Kidney (tissue), 14 donors: Measurements from ENCODE around the gene RBM23. TPM values are rescaled to one million over a fixed set of nuclear protein-coding genes. Genes with fewer than 3 reads are reported as not detected.
A peak's percentile ranks its signal among the peaks of the same experiment; 100 is the strongest.

Experiments used
- DNase-seq, 5 donors: peaks; one replicate each; pipeline ENCODE4 v3.0.0-alpha.2; 2013 to 2020
- FAIRE-seq: peaks from 2 replicates; lab custom pipeline; 2012; peaks lifted over from hg19 to GRCh38; lab: Jason Lieb, UNC
- H3K27ac ChIP-seq, 2 donors: one replicate each; pipeline ENCODE4 v1.7.0; 2013; ENCODE audit warnings: low read depth in 2 of 2, low read length in 2 of 2, inconsistent platforms in 1 of 2
- H3K27me3 ChIP-seq: one replicate; pipeline ENCODE4 v1.7.1; 2013; ENCODE audit warnings: low read length, inconsistent platforms; ENCODE audit not compliant: control insufficient read depth, insufficient read depth
- H3K36me3 ChIP-seq, 3 donors: one replicate each; pipeline versions ENCODE4 v1.7.0 to v1.7.1; 2013; ENCODE audit warnings: low read length in 3 of 3, control low read depth in 1 of 3, inconsistent platforms in 1 of 3; ENCODE audit not compliant: insufficient read depth in 3 of 3, control insufficient read depth in 2 of 3
- H3K4me1 ChIP-seq, 3 donors: one replicate each; pipeline versions ENCODE4 v1.7.0 to v1.7.1; 2013; ENCODE audit warnings: low read length in 3 of 3, inconsistent platforms in 1 of 3, low read depth in 1 of 3; ENCODE audit not compliant: control insufficient read depth in 2 of 3, insufficient read depth in 2 of 3
- H3K4me3 ChIP-seq, 3 donors: one replicate each; pipeline versions ENCODE4 v1.7.0 to v1.8.1; 2013; ENCODE audit warnings: low read length in 3 of 3, control low read depth in 1 of 3, inconsistent platforms in 1 of 3
- H3K9ac ChIP-seq, 3 donors: one replicate each; pipeline versions ENCODE4 v1.7.0 to v1.7.1; 2013; ENCODE audit warnings: low read length in 3 of 3, control low read depth in 1 of 3, inconsistent platforms in 1 of 3
- H3K9me3 ChIP-seq, 3 donors: one replicate each; pipeline versions ENCODE4 v1.7.0 to v1.7.1; 2013; ENCODE audit warnings: low read length in 3 of 3, control low read depth in 1 of 3, inconsistent platforms in 1 of 3; ENCODE audit not compliant: control insufficient read depth in 2 of 3, insufficient read depth in 1 of 3
- intact Hi-C: fragments of 100-400 bp; cut with DNase I; formaldehyde crosslinking; loops from one replicate; pipeline ENCODE4 v1.11.1; 2022
- polyA plus RNA-seq: library from polyadenylated mRNA; stranded (reverse); fragments of 350-450 nt; fragmentation: Illumina TruSeq; extraction: RNeasy Lipid Tissue Mini Kit (QIAGEN cat#74804); gene quantifications from one replicate; pipeline ENCODE4 v1.2.3, GENCODE V29; 2014; ENCODE audit warnings: low read depth, low replicate concordance; ENCODE audit not compliant: insufficient read depth
- total RNA-seq: library from RNA; stranded (reverse); fragmentation: NEBNext Ultra II Directional; extraction: Animal tissue kit (Norgen Biotek cat#: 25700); gene quantifications from one replicate; pipeline ENCODE4 v1.2.1, GENCODE V29; 2021
- TF ChIP-seq, protein P1 (sequence below): IDR thresholded peaks from 3 replicates; pipeline ENCODE4 v1.5.1; 2012; ENCODE audit warnings: mild to moderate bottlenecking, moderate library complexity, borderline replicate concordance; ENCODE audit not compliant: insufficient read depth; ENCODE audit errors: extremely low read depth
- donor health status: control.
- donor health status: control.
- donor health status: control.
- donor health status: control.
- donor health status: control.
- donor health status: DM: yes; HTN: yes; CAD: no.
- donor health status: Normal renal cell carcinoma (clear cell type).

The RBM23 gene
- total and polyA plus RNA-seq, 2 donors from 2014 or later = 44.8 to 93.6 TPM

DNA sequence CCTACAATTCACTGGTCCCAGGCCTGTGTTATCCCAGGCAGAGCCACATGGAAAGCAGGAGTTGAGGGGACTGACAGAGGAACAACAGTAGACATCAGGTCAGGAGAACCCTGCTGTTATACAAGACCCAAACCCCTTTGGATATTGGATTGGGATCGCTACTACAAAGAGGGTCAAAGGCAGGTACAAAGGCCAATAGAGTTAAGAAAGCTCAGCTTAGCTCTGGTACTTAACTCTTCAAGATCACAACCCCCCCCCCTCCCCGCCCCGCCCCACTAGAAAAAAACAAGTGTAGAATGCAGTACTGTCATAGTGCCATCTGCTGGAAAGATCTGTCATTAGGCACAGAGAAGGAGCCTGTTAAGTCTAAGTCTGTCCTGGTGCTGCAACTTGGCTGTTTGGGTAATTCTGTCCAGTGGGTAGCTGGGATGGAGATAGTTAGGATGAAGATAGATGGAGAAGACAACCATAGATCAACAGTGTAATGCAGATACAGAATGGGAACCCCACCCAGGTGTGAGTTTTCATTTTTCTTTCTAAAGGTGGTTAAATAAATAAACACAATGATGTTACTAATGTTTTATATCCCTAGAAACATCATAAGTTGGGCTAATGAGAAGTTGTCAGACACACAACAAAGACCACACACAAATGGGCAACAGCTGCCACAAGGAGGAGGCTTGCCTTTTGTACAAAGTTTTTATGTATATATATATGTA lies 18.7 kb downstream of the RBM23 start:
- Histone ChIP-seq H3K4me1 (peaks cover 0 to 11% (median 0%) of the 10 kb centered on the region in 3 donors), H3K9ac (no peak overlapping the region), H3K4me3 (no peak overlapping the region), H3K27me3 (no peaks in the 10 kb centered on the region), H3K9me3 (no peaks in the 10 kb centered on the region), H3K36me3 (peaks cover 24 to 43% (median 34%) of the 10 kb centered on the region in 3 donors), H3K27ac (no peak overlapping the region)
- FAIRE-seq (no peak), DNase-seq (peak in 3 of 5 donors; percentile 67 to 83 (median 73))
- intact Hi-C loops = no loop called here
- TF ChIP-seq, protein P1, sequence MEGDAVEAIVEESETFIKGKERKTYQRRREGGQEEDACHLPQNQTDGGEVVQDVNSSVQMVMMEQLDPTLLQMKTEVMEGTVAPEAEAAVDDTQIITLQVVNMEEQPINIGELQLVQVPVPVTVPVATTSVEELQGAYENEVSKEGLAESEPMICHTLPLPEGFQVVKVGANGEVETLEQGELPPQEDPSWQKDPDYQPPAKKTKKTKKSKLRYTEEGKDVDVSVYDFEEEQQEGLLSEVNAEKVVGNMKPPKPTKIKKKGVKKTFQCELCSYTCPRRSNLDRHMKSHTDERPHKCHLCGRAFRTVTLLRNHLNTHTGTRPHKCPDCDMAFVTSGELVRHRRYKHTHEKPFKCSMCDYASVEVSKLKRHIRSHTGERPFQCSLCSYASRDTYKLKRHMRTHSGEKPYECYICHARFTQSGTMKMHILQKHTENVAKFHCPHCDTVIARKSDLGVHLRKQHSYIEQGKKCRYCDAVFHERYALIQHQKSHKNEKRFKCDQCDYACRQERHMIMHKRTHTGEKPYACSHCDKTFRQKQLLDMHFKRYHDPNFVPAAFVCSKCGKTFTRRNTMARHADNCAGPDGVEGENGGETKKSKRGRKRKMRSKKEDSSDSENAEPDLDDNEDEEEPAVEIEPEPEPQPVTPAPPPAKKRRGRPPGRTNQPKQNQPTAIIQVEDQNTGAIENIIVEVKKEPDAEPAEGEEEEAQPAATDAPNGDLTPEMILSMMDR = peak; percentile 64

DNA sequence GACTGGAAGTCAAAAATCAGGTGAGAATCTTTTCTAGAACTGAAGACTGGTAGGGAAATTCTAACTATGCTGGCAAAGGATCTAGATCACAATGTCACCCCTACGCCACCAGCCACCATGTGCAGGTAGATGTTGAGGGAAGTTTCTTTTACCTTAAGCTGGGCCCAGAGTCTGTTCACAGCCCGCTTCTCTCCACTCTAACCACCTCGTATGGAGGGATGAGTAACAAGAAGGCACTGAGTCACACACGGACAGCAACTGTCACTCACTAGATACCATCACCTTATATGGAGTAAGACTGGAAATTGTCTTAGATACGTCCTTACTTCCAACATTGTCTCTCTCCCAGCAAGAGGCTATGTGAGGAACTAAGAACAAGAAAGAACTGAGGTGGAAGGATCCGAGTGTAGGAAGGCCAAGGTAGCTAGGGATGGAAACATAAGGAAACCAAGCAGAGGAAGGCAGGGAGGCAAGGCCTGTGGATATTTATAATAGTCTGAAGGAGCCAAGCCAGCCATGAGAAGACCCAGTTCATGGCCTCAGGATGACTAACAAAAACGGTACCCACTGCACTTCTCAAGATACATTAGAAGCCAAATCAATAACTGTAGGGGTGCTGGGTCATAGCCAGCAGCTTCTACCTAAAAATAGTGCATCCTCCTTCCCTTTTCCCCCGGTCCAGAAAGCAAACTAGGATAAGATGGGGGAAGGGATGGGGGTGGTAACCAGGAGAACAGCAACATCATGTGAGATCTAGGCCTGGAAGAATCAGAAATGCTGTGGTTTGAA lies 20.5 kb downstream of the RBM23 start:
- TF ChIP-seq, protein P1 = no peak
- no peak for FAIRE-seq
- intact Hi-C loops = no loop called here
- DNase-seq = no peak
- Histone ChIP-seq H3K36me3 (peaks cover 12 to 26% (median 23%) of the 10 kb centered on the region in 3 donors), H3K4me3 (no peak overlapping the region), H3K9ac (no peak overlapping the region), H3K4me1 (peaks cover 0 to 4% (median 0%) of the 10 kb centered on the region in 3 donors), H3K9me3 (no peaks in the 10 kb centered on the region), H3K27me3 (no peaks in the 10 kb centered on the region), H3K27ac (no peak overlapping the region)

- no peaks in the 10 kb centered on the region for H3K9me3 ChIP-seq
- peaks cover 7 to 17% (median 15%) of the 10 kb centered on the region in 3 donors for H3K36me3 ChIP-seq
- no peak for FAIRE-seq
- H3K9ac ChIP-seq = no peak overlapping the region
- intact Hi-C loops = no loop called here
- TF ChIP-seq, protein P1 = no peak
- H3K4me3 ChIP-seq = no peak overlapping the region
- H3K4me1 ChIP-seq = no peaks in the 10 kb centered on the region
- H3K27me3 ChIP-seq = no peaks in the 10 kb centered on the region
- DNase-seq = no peak
- H3K27ac ChIP-seq = no peak overlapping the region
Observed at GRCh38 chr14:22897357-22897756, 21.6 kb downstream of the RBM23 start.
